ENCODE data around the gene MIEF1.
A peak's percentile ranks its signal among the peaks of the same experiment; 100 is the strongest.

The MIEF1 gene

DNA sequence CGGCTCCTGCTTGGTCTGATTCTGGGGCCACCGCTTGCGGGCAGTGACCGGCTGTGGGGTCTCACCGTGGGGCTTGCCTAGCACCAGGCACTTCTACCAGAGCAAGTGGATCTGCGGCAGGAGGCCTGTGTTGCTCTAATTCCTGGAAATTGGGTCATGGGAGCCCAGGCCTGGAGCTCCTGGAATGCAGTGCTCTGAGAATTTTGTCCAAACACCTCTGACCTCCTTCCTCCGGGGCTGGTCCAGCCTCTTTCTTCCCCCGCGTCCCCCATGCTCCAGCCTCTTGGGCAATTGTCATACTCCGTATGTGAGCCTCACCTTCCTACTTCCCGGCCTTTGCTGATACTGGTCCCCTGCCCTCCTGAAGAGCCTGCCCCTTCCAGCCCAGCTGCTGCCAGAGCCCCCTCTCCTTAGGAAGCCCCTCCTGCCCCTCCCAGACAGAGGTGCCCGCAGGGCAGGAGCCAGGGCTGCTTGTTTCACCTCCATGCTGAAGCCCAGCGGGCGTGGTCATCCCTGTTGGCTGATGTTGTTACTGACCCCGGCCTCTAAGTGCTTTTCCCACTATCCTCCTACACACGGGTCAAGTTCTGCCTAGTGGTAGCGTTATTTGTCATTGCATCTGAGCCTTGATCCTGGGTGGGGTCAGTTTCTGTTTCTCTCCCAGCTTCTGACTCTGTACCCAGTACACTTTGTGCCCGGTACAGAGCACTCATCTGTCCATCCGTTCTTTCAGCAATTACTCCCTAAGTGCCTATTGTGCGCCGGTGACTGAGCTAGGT lies 35.7 kb upstream of the MIEF1 start:
- H4K8ac ChIP-seq (ENCODE audit: low read length), result no peak overlapping the region

DNA sequence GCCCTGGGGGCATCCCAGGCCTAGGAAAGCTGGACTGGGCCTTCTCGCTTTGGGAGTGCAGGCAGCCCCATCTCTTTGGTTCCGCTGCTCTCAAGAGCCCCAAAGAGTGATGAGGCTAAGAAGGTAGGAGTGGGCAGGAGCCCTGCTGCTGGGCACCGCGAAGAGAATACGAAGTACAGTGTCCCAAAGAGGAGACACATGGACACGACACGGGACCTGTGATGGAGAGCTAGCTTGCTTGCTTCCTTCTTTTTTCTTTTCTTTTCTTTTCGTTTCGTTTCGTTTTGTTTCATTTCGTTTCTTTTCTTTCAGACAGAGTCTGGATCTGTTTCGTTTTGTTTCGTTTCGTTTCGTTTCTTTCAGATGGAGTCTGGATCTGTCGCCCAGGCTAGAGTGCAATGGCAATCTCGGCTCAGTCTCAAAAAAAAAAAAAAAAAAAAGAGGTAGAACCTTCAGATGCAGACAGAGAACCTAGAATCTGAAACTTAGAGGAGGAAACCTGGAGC lies 34.6 kb upstream of the MIEF1 start:
- no peaks in the 10 kb centered on the region for H3K9me3 ChIP-seq (ENCODE audit: control insufficient read depth, low read length)
- no peak overlapping the region for H2BK12ac ChIP-seq (ENCODE audit: low read length in 2 of 2)
- H3K4me1 ChIP-seq (ENCODE audit: control insufficient read depth, insufficient read depth, low read depth, low read length), result peaks cover 38% of the 10 kb centered on the region
- H3K18ac ChIP-seq (ENCODE audit: low read depth in 1 of 2, low read length in 2 of 2), result no peak overlapping the region
- H2AFZ ChIP-seq (ENCODE audit: low read depth, low read length), result no peak overlapping the region
- H2AK5ac ChIP-seq (ENCODE audit: low read length, severe bottlenecking), result no peak overlapping the region
- peak overlapping the region; percentile 9 for H2BK120ac ChIP-seq (ENCODE audit: low read depth, low read length)
- H3K14ac ChIP-seq (ENCODE audit: low read length in 2 of 2), result no peak overlapping the region
- no peak overlapping the region for H2BK15ac ChIP-seq (ENCODE audit: low read depth, poor library complexity, severe bottlenecking)
- no peak overlapping the region for H4K8ac ChIP-seq (ENCODE audit: low read length)
- DNase-seq, result no peak
- no peak overlapping the region for H3K4me3 ChIP-seq (ENCODE audit: insufficient read depth in 1 of 2, low read depth in 1 of 2, low read length in 2 of 2)
- H4K91ac ChIP-seq (ENCODE audit: low read length), result no peak overlapping the region
- 93% methylated on average over 17 of the region's 17 CpGs for WGBS
- H2BK5ac ChIP-seq (ENCODE audit: low read depth, low read length, poor library complexity, severe bottlenecking), result no peak overlapping the region
- H3K23ac ChIP-seq (ENCODE audit: low read length in 2 of 2), result no peak overlapping the region
- no peak overlapping the region for H3K4me2 ChIP-seq (ENCODE audit: low read length, poor library complexity, severe bottlenecking)
- H3K4ac ChIP-seq (ENCODE audit: low read depth in 1 of 2, low read length in 2 of 2), result no peak overlapping the region
- H3K36me3 ChIP-seq (ENCODE audit: control insufficient read depth in 1 of 2, insufficient read depth in 2 of 2, low read depth in 1 of 2, low read length in 2 of 2), result no peaks in the 10 kb centered on the region
- no peaks in the 10 kb centered on the region for H3K79me1 ChIP-seq (replicated peaks; ENCODE audit: low read length, poor library complexity, severe bottlenecking)
- H3K27me3 ChIP-seq (ENCODE audit: control insufficient read depth in 1 of 2, insufficient read depth in 1 of 2, low read length in 2 of 2), result peaks cover 0 to 41% of the 10 kb centered on the region in 2 experiments
- H3K9ac ChIP-seq (ENCODE audit: low read length), result no peak overlapping the region
- no peak overlapping the region for H3K27ac ChIP-seq (ENCODE audit: low read length, poor library complexity, severe bottlenecking)

More for the DNA sequence above, 35.7 kb upstream of the MIEF1 start:
- no peak for DNase-seq
- no peak overlapping the region for H2BK5ac ChIP-seq (ENCODE audit: low read depth, low read length, poor library complexity, severe bottlenecking)
- H3K14ac ChIP-seq (ENCODE audit: low read length in 2 of 2), result no peak overlapping the region
- no peak overlapping the region for H2BK15ac ChIP-seq (ENCODE audit: low read depth, poor library complexity, severe bottlenecking)
- H2AFZ ChIP-seq (ENCODE audit: low read depth, low read length), result no peak overlapping the region
- peaks cover 0 to 34% of the 10 kb centered on the region in 2 experiments for H3K27me3 ChIP-seq (ENCODE audit: control insufficient read depth in 1 of 2, insufficient read depth in 1 of 2, low read length in 2 of 2)
- no peak overlapping the region for H4K91ac ChIP-seq (ENCODE audit: low read length)
- H3K79me1 ChIP-seq (replicated peaks; ENCODE audit: low read length, poor library complexity, severe bottlenecking), result no peaks in the 10 kb centered on the region
- no peak overlapping the region for H2AK5ac ChIP-seq (ENCODE audit: low read length, severe bottlenecking)
- H3K9ac ChIP-seq (ENCODE audit: low read length), result no peak overlapping the region
- H3K4me2 ChIP-seq (ENCODE audit: low read length, poor library complexity, severe bottlenecking), result no peak overlapping the region
- H2BK12ac ChIP-seq (ENCODE audit: low read length in 2 of 2), result no peak overlapping the region
- 88% methylated on average over 21 of the region's 21 CpGs for WGBS
- peaks cover 30% of the 10 kb centered on the region for H3K4me1 ChIP-seq (ENCODE audit: control insufficient read depth, insufficient read depth, low read depth, low read length)
- H3K18ac ChIP-seq (ENCODE audit: low read depth in 1 of 2, low read length in 2 of 2), result no peak overlapping the region
- no peak overlapping the region for H3K23ac ChIP-seq (ENCODE audit: low read length in 2 of 2)
- H3K4me3 ChIP-seq (ENCODE audit: insufficient read depth in 1 of 2, low read depth in 1 of 2, low read length in 2 of 2), result no peak overlapping the region
- no peak overlapping the region for H2BK120ac ChIP-seq (ENCODE audit: low read depth, low read length)
- no peaks in the 10 kb centered on the region for H3K9me3 ChIP-seq (ENCODE audit: control insufficient read depth, low read length)
- H3K36me3 ChIP-seq (ENCODE audit: control insufficient read depth in 1 of 2, insufficient read depth in 2 of 2, low read depth in 1 of 2, low read length in 2 of 2), result no peaks in the 10 kb centered on the region
- H3K27ac ChIP-seq (ENCODE audit: low read length, poor library complexity, severe bottlenecking), result no peak overlapping the region
- no peak overlapping the region for H3K4ac ChIP-seq (ENCODE audit: low read depth in 1 of 2, low read length in 2 of 2)

DNA sequence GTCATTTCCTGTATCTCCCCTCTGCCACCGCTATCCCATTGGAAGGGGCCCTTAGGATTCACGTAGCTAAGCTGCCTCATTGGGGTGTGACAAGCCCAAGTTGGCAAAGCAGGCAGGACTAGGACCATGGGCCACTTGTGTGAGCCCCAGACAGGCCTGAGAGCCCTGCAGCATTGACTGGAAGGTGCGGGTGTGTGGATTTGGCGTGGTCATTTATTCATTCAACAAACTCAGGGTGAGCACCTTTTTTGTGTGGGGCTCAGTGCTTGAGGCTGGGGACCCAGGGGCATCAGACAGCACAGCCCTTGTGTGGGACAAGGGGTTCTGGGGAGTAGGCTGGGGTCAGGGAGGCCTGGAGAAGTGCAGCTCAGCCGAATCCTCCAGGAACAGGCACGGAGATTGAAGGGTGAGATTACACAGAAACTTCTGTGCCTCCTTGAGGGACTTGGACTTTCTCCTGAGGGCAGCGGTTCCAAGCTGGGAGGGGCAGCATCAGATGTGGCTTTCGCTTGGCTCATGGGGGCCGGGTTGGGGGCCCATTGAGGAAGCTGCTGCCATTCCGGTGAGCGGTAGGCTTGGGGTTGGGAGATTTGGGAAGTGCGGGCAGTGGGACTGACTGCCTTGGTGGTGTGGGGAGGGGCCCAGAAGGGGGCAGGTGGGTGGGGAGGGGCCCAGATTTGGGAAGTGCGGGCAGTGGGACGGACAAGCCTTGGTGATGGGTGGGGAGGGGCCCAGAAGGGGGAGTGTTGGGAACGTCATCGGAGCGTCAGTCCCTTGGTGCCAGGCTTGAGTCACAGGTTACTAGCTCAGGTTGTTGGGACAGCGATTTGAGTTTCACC lies 33.4 kb upstream of the MIEF1 start:
- no peak overlapping the region for H3K27ac ChIP-seq (ENCODE audit: low read length, poor library complexity, severe bottlenecking)
- H3K4me3 ChIP-seq (ENCODE audit: insufficient read depth in 1 of 2, low read depth in 1 of 2, low read length in 2 of 2), result peak overlapping the region in 1 of 2 experiments; percentile 2
- no peak overlapping the region for H3K9ac ChIP-seq (ENCODE audit: low read length)
- H2AK5ac ChIP-seq (ENCODE audit: low read length, severe bottlenecking), result no peak overlapping the region
- H4K91ac ChIP-seq (ENCODE audit: low read length), result peak overlapping the region; percentile 58
- H3K23ac ChIP-seq (ENCODE audit: low read length in 2 of 2), result no peak overlapping the region
- no peaks in the 10 kb centered on the region for H3K9me3 ChIP-seq (ENCODE audit: control insufficient read depth, low read length)
- no peak overlapping the region for H2BK5ac ChIP-seq (ENCODE audit: low read depth, low read length, poor library complexity, severe bottlenecking)
- H3K18ac ChIP-seq (ENCODE audit: low read depth in 1 of 2, low read length in 2 of 2), result no peak overlapping the region
- no peak overlapping the region for H2BK12ac ChIP-seq (ENCODE audit: low read length in 2 of 2)
- H3K4ac ChIP-seq (ENCODE audit: low read depth in 1 of 2, low read length in 2 of 2), result peak overlapping the region in 1 of 2 experiments; percentile 13
- H2BK15ac ChIP-seq (ENCODE audit: low read depth, poor library complexity, severe bottlenecking), result no peak overlapping the region
- no peak overlapping the region for H2BK120ac ChIP-seq (ENCODE audit: low read depth, low read length)
- H3K14ac ChIP-seq (ENCODE audit: low read length in 2 of 2), result peak overlapping the region in 1 of 2 experiments; percentile 21
- 90% methylated on average over 18 of the region's 18 CpGs for WGBS
- no peak overlapping the region for H3K4me2 ChIP-seq (ENCODE audit: low read length, poor library complexity, severe bottlenecking)
- H3K4me1 ChIP-seq (ENCODE audit: control insufficient read depth, insufficient read depth, low read depth, low read length), result peaks cover 42% of the 10 kb centered on the region
- DNase-seq, result no peak
- H3K79me1 ChIP-seq (replicated peaks; ENCODE audit: low read length, poor library complexity, severe bottlenecking), result no peaks in the 10 kb centered on the region
- H3K36me3 ChIP-seq (ENCODE audit: control insufficient read depth in 1 of 2, insufficient read depth in 2 of 2, low read depth in 1 of 2, low read length in 2 of 2), result no peaks in the 10 kb centered on the region
- no peak overlapping the region for H4K8ac ChIP-seq (ENCODE audit: low read length)
- no peak overlapping the region for H2AFZ ChIP-seq (ENCODE audit: low read depth, low read length)
- H3K27me3 ChIP-seq (ENCODE audit: control insufficient read depth in 1 of 2, insufficient read depth in 1 of 2, low read length in 2 of 2), result peaks cover 0 to 45% of the 10 kb centered on the region in 2 experiments

DNA sequence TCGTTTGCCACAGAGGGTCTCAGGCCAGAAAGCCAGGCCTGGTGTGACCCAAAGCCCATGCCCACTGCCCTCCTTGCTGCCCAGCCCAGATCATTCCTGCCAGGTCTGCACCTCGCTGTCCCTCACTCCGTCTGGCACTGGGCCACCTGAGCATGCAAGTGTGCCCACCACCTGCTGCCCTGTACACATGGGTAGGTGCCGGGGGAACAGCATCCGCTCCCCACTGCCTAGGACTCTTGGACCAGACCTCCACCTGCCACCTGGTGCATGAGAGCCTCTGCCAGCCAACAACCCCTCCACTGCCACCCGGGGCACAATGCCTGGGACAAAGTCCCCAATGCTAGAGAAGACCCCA lies 32.8 kb upstream of the MIEF1 start:
- no peak overlapping the region for H3K9ac ChIP-seq (ENCODE audit: low read length)
- no peak for DNase-seq
- H2AK5ac ChIP-seq (ENCODE audit: low read length, severe bottlenecking), result no peak overlapping the region
- H3K27me3 ChIP-seq (ENCODE audit: control insufficient read depth in 1 of 2, insufficient read depth in 1 of 2, low read length in 2 of 2), result peaks cover 0 to 50% of the 10 kb centered on the region in 2 experiments
- H3K36me3 ChIP-seq (ENCODE audit: control insufficient read depth in 1 of 2, insufficient read depth in 2 of 2, low read depth in 1 of 2, low read length in 2 of 2), result no peaks in the 10 kb centered on the region
- H3K4me2 ChIP-seq (ENCODE audit: low read length, poor library complexity, severe bottlenecking), result no peak overlapping the region
- H2BK5ac ChIP-seq (ENCODE audit: low read depth, low read length, poor library complexity, severe bottlenecking), result no peak overlapping the region
- H2AFZ ChIP-seq (ENCODE audit: low read depth, low read length), result no peak overlapping the region
- no peaks in the 10 kb centered on the region for H3K9me3 ChIP-seq (ENCODE audit: control insufficient read depth, low read length)
- peak overlapping the region in 1 of 2 experiments; percentile 87 for H3K18ac ChIP-seq (ENCODE audit: low read depth in 1 of 2, low read length in 2 of 2)
- H3K27ac ChIP-seq (ENCODE audit: low read length, poor library complexity, severe bottlenecking), result no peak overlapping the region
- H3K79me1 ChIP-seq (replicated peaks; ENCODE audit: low read length, poor library complexity, severe bottlenecking), result no peaks in the 10 kb centered on the region
- no peak overlapping the region for H2BK120ac ChIP-seq (ENCODE audit: low read depth, low read length)
- H4K91ac ChIP-seq (ENCODE audit: low read length), result peak overlapping the region; percentile 67
- H2BK12ac ChIP-seq (ENCODE audit: low read length in 2 of 2), result peak overlapping the region in 1 of 2 experiments; percentile 56
- H3K4ac ChIP-seq (ENCODE audit: low read depth in 1 of 2, low read length in 2 of 2), result no peak overlapping the region
- H3K23ac ChIP-seq (ENCODE audit: low read length in 2 of 2), result no peak overlapping the region
- H3K4me3 ChIP-seq (ENCODE audit: insufficient read depth in 1 of 2, low read depth in 1 of 2, low read length in 2 of 2), result no peak overlapping the region
- H3K14ac ChIP-seq (ENCODE audit: low read length in 2 of 2), result no peak overlapping the region
- no peak overlapping the region for H2BK15ac ChIP-seq (ENCODE audit: low read depth, poor library complexity, severe bottlenecking)
- peak overlapping the region; percentile 91 for H4K8ac ChIP-seq (ENCODE audit: low read length)
- 98% methylated on average over 5 of the region's 6 CpGs for WGBS
- peaks cover 48% of the 10 kb centered on the region for H3K4me1 ChIP-seq (ENCODE audit: control insufficient read depth, insufficient read depth, low read depth, low read length)

Data from mesenchymal stem cell (in vitro differentiated cells and primary cell).